ENCODE results near the gene GLDN. TPM values are rescaled to one million over a fixed set of nuclear protein-coding genes. Genes with fewer than 3 reads are reported as not detected.

Gene GLDN
- total RNA-seq, 4 donors from 2014 or later = 0.48 to 3.7 (median 2.6) TPM; not detected in 1

DNA sequence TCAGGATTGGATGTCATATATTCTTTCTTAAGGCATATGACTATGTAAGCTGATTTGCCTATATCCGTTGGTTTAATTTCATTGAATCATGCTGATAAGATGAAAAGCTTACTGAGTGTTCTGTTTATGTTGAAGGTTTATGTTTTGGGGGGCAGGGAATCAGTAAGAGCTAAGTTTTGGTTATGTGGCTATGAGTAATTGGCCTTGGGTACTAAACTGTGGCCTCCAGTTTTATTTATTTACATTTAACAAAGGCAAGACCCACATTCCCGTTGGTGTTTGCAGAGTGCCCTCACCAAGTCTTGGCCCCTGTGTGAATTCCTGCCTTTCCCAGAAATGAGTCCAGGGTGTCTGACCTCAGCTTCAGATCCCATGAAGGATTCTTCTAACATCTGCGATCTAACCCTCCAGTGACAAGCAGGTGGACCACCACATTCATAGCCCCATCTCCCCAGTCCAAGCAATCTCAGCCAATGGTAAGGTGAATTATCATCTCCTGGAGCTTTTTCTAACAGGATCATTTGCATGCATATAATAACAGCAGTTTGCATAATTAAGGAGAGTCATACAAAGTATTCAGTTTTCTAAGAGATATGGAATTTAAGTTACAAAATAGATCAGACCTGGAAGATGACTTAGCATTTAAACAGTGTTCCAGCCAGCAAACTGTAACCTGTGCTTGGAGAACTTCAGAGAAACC, 27.4 kb downstream of the GLDN start:
- no peak overlapping the region for H3K27ac ChIP-seq
- no peak for DNase-seq
- H3K4me1 ChIP-seq = peaks cover 3 to 15% (median 4%) of the 10 kb centered on the region in 4 donors
- TF ChIP-seq, protein P1, sequence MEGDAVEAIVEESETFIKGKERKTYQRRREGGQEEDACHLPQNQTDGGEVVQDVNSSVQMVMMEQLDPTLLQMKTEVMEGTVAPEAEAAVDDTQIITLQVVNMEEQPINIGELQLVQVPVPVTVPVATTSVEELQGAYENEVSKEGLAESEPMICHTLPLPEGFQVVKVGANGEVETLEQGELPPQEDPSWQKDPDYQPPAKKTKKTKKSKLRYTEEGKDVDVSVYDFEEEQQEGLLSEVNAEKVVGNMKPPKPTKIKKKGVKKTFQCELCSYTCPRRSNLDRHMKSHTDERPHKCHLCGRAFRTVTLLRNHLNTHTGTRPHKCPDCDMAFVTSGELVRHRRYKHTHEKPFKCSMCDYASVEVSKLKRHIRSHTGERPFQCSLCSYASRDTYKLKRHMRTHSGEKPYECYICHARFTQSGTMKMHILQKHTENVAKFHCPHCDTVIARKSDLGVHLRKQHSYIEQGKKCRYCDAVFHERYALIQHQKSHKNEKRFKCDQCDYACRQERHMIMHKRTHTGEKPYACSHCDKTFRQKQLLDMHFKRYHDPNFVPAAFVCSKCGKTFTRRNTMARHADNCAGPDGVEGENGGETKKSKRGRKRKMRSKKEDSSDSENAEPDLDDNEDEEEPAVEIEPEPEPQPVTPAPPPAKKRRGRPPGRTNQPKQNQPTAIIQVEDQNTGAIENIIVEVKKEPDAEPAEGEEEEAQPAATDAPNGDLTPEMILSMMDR (IDR thresholded peaks at IDR 0.05) = no peak
- no peak for TF ChIP-seq POLR2AphosphoS5 (IDR thresholded peaks at IDR 0.05)
- no peak for TF ChIP-seq POLR2A (IDR thresholded peaks at IDR 0.05)
- no peak for TF ChIP-seq EP300 (IDR thresholded peaks at IDR 0.05; ENCODE audit: low read depth)
- H3K36me3 ChIP-seq = no peaks in the 10 kb centered on the region
- H3K27me3 ChIP-seq = no peaks in the 10 kb centered on the region
- intact Hi-C loops (cut with DNase I; ENCODE audit: low total_unique reads) (no loop called here), in situ Hi-C loops (cut with MboI; ENCODE audit: low pct_ligation_motif_present in 1 of 4, low pct_unique_long_range_greater_than_20kb in 1 of 4, low sequenced_read_pairs in 3 of 4) (no loop called here)
- no peaks in the 10 kb centered on the region for H3K9me3 ChIP-seq
- no peak overlapping the region for H3K4me3 ChIP-seq
- WGBS, 2 donors (ENCODE audit: low coverage in 1 of 2) = 58 to 60% methylated on average over 2 to 3 of the region's 3 CpGs

DNA sequence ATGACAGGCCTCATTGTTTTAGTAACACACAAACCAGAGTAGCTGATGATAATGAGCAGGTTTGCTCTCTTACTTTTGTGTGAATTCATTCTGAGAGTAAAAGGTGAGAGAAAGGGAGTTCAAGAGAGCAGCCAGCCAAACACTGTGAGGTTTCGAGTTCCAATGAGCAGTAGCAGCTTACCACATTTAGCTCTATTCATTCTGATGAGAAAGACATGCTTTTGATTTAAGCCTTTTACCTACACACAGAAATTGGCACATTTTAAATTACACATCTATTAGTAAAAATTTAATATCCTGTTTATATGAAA, 28.0 kb downstream of the GLDN start:
- H3K27ac ChIP-seq = no peak overlapping the region

DNA sequence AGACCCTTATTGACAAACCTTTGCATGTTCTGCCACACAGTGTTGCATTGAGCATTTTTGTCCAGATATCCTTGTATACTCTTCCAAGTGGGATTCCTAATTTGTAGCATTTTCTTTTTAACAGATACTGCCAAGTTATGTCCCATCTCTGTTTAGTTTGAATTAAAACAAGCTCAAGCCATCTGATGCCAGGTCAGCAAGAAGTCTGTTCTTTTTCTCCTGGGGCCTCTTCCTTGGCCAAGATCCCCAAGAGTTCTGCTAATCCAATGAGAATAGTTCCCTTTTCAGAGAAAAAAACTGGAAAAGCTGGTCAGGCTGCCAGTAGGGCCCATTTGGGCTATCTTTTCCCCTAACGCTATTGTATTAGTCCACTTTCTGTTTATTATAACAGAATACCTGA, 29.8 kb downstream of the GLDN start:
- in situ Hi-C loops (cut with MboI; ENCODE audit: low pct_ligation_motif_present in 1 of 4, low pct_unique_long_range_greater_than_20kb in 1 of 4, low sequenced_read_pairs in 3 of 4) (no loop called here), intact Hi-C loops (cut with DNase I; ENCODE audit: low total_unique reads) (no loop called here)
- WGBS, 2 donors (ENCODE audit: low coverage in 1 of 2) = 50 to 81% methylated on average over 1 of the region's 1 CpG
- H3K4me3 ChIP-seq = no peak overlapping the region
- H3K36me3 ChIP-seq = no peaks in the 10 kb centered on the region
- TF ChIP-seq, protein P1 (IDR thresholded peaks at IDR 0.05) = no peak
- TF ChIP-seq POLR2A (IDR thresholded peaks at IDR 0.05) (no peak), EP300 (IDR thresholded peaks at IDR 0.05; ENCODE audit: low read depth) (no peak), POLR2AphosphoS5 (IDR thresholded peaks at IDR 0.05) (no peak)
- H3K27ac ChIP-seq = no peak overlapping the region
- H3K9me3 ChIP-seq = no peaks in the 10 kb centered on the region
- DNase-seq = no peak
- peaks cover 3 to 15% (median 4%) of the 10 kb centered on the region in 4 donors for H3K4me1 ChIP-seq
- H3K27me3 ChIP-seq = no peaks in the 10 kb centered on the region

More for the DNA sequence above, 28.0 kb downstream of the GLDN start:
- Histone ChIP-seq H3K4me1 (peaks cover 3 to 15% (median 4%) of the 10 kb centered on the region in 4 donors), H3K4me3 (no peak overlapping the region), H3K36me3 (no peaks in the 10 kb centered on the region), H3K9me3 (no peaks in the 10 kb centered on the region), H3K27me3 (no peaks in the 10 kb centered on the region)
- WGBS, 2 donors (ENCODE audit: low coverage in 1 of 2) = 89 to 90% methylated on average over 1 of the region's 1 CpG
- intact Hi-C loops (cut with DNase I; ENCODE audit: low total_unique reads) (no loop called here), in situ Hi-C loops (cut with MboI; ENCODE audit: low pct_ligation_motif_present in 1 of 4, low pct_unique_long_range_greater_than_20kb in 1 of 4, low sequenced_read_pairs in 3 of 4) (no loop called here)
- TF ChIP-seq POLR2AphosphoS5 (IDR thresholded peaks at IDR 0.05) (no peak), EP300 (IDR thresholded peaks at IDR 0.05; ENCODE audit: low read depth) (no peak), POLR2A (IDR thresholded peaks at IDR 0.05) (no peak)
- TF ChIP-seq, protein P1 (IDR thresholded peaks at IDR 0.05) = no peak
- no peak for DNase-seq

DNA sequence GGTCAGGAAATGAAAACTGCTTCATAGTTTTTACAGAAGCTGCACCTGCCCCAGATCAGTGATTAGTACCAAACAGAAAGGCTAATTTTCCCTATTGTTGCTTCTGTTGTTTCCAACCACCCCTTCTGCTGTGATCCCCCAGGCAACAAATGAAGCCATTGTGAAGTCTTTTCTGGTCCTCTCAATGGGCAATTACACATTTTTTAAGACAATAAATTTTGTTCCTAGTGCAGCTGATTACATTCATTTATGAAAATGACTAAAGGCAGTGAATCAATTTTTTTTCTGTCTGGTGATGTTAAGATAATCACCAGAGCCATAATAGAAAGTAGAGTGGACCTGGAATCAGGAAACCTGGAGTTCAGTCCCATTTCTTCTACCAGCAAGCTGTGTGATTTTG, 32.7 kb downstream of the GLDN start:
- H3K27ac ChIP-seq = no peak overlapping the region
- TF ChIP-seq POLR2A (IDR thresholded peaks at IDR 0.05) = no peak
- no peak for TF ChIP-seq EP300 (IDR thresholded peaks at IDR 0.05; ENCODE audit: low read depth)
- TF ChIP-seq, protein P1 (IDR thresholded peaks at IDR 0.05) = no peak
- TF ChIP-seq POLR2AphosphoS5 (IDR thresholded peaks at IDR 0.05) = no peak
- no peaks in the 10 kb centered on the region for H3K9me3 ChIP-seq
- H3K36me3 ChIP-seq = no peaks in the 10 kb centered on the region
- intact Hi-C loops (cut with DNase I; ENCODE audit: low total_unique reads) (no loop called here), in situ Hi-C loops (cut with MboI; ENCODE audit: low pct_ligation_motif_present in 1 of 4, low pct_unique_long_range_greater_than_20kb in 1 of 4, low sequenced_read_pairs in 3 of 4) (no loop called here)
- DNase-seq = no peak
- no peak overlapping the region for H3K4me3 ChIP-seq
- no peaks in the 10 kb centered on the region for H3K27me3 ChIP-seq
- peaks cover 0 to 3% (median 0%) of the 10 kb centered on the region in 4 donors for H3K4me1 ChIP-seq

Measured in transverse colon (tissue), 4 donors.